GM21447 (cell line): Measurements from ENCODE around the gene RFPL1.
"Not testable (repeated sequence)": the region's sequence is repeated elsewhere in the genome, so short reads cannot be mapped to it uniquely, and the experiment has no call there.

ENCODE experiments used
- ATAC-seq: cut with Tn5 transposase; IDR thresholded peaks from one replicate; pipeline ENCODE4 v1.9.1; 2021; ENCODE audit not compliant: unreplicated experiment

The RFPL1 gene

GRCh38 chr22:29438283-29438682, at the start of gene RFPL1:
RFPL1 (plus strand) TSS chr22:29438583.
- ATAC-seq = not testable (repeated sequence)

- ATAC-seq = no peak
Observed at GRCh38 chr22:29388759-29389090, 49.7 kb upstream of the RFPL1 start.

- no peak for ATAC-seq
Observed at GRCh38 chr22:29390270-29390669, 48.1 kb upstream of the RFPL1 start.

GRCh38 chr22:29391546-29391945, 46.8 kb upstream of the RFPL1 start:
- no peak for ATAC-seq

GRCh38 chr22:29393019-29393608, 45.3 kb upstream of the RFPL1 start:
- ATAC-seq = no peak

- no peak for ATAC-seq
Observed at GRCh38 chr22:29394931-29395581, 43.3 kb upstream of the RFPL1 start.

- ATAC-seq = no peak
Observed at GRCh38 chr22:29396126-29396525, 42.3 kb upstream of the RFPL1 start.

- ATAC-seq = no peak
Observed at GRCh38 chr22:29397791-29398190, 40.6 kb upstream of the RFPL1 start.

GRCh38 chr22:29400576-29400975, 37.8 kb upstream of the RFPL1 start:
- ATAC-seq = no peak

- ATAC-seq = not testable (repeated sequence)
Observed at GRCh38 chr22:29401538-29401937, 36.8 kb upstream of the RFPL1 start.

GRCh38 chr22:29408940-29409339, 29.4 kb upstream of the RFPL1 start:
- no peak for ATAC-seq

- peak; percentile 56 for ATAC-seq
Observed at GRCh38 chr22:29411569-29412211, 26.7 kb upstream of the RFPL1 start.

- not testable (repeated sequence) for ATAC-seq
Observed at GRCh38 chr22:29412772-29413171, 25.6 kb upstream of the RFPL1 start.

GRCh38 chr22:29414951-29415591, 23.3 kb upstream of the RFPL1 start:
- ATAC-seq = not testable (repeated sequence)

- not testable (repeated sequence) for ATAC-seq
Observed at GRCh38 chr22:29418704-29419103, 19.7 kb upstream of the RFPL1 start.

GRCh38 chr22:29426476-29426875, 11.9 kb upstream of the RFPL1 start:
- ATAC-seq = no peak

- ATAC-seq = no peak
Observed at GRCh38 chr22:29427176-29427760, 11.1 kb upstream of the RFPL1 start.

- no peak for ATAC-seq
Observed at GRCh38 chr22:29431986-29432385, 6.4 kb upstream of the RFPL1 start.

GRCh38 chr22:29433856-29434255, 4.5 kb upstream of the RFPL1 start:
- ATAC-seq = no peak

- ATAC-seq = no peak
Observed at GRCh38 chr22:29434288-29434687, 4.1 kb upstream of the RFPL1 start.

- no peak for ATAC-seq
Observed at GRCh38 chr22:29435236-29436136, 2.9 kb upstream of the RFPL1 start.
